ENCODE data around the gene ZFYVE28.

The ZFYVE28 gene

DNA sequence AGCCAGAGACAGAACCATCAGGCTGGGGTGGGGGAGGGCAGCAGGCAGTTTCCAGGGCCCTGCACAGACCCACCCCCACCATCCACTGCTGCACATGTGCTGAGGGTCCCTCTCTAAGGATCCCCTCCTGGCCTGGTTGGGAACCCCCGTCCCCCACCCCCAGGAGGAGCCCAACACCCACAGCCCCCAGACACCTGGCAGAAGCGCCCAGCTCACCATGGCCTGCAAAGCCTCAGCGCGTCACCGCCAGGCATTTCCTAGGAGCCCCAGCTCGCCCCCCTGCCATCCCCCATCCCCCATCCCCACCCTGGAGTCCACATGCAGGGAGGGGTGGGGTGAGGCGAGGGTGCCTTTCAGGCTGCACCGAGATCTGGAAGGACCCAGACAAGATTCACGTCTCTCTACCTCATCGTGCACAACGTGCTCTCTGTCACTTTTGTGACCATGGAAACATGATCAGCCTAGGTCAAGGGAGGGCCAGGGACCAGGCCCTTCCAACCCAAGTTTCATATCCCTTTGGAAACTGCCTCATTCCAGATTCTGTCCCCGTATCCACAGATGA, 165.8 kb downstream of the ZFYVE28 start:
- no peak for DNase-seq

DNA sequence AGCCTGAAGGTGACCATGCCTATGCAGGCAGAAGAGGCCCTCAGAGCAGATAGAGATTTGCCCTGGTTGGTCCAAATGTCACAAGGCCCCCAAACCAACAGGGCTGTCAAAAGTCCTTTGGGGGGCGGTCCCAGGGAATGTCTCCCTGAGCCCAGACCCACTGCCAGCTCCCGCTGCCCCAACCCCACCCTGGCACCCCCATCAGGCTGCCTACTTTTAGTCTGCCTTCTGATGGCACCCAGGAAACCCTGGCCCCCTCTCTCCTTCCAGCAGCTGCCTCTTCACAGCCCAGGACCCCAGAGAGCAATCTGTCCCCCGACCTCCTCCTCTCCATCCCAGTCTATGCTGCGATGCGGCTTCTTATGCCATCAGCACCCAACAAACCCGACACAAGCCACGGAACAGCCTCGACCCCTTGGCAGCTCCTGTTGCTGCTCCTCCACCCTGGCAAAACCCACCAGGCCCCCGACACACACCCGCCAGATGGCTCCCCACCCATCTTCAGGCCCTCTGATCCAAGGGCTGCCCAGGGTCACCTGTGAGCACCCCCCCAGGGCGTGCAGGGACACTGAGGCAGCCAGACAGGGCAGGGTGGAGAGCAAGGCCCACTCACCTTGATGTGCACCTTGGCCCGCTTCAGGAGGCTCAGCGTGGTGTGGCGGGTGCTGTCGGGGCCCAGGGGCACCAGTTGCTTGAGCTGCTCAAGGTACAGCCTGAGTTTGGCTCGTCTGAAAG, 166.5 kb downstream of the ZFYVE28 start:
- DNase-seq: no peak

DNA sequence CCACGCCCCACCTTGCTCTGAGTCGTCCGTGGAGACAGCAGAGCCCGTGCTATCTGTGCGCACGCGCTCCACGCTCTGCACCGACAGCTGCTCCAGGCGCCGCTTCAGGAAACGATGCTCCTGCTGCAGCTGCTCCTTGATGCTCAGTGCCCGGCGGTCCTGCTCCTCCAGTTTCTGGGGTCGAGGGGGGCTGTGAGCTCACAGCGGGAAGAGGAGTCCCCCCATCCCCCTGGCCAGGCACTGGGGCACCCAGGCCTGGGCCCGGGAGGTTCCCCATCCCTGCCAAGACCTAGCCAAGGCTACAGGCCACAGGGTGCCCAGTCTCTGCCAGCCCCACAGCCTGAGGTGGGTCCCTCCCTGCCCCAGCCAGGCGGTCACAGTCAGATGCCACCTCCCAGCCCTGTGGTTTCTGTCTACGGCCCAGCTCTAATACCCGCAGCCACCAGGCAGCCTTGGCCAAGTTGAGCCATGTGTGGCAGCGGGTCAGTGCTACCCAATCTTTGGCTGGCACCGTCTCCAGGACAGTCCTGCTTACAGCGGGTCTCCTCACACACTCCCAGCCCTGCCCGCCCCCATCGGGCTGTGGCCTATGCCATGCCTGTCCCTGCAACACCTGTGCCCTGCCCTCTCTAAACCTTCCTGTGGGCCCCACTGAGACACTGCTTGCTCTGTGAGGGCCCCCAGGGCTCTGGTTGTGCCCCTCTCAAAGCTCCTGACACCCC, 167.2 kb downstream of the ZFYVE28 start:
- DNase-seq: no peak

DNA sequence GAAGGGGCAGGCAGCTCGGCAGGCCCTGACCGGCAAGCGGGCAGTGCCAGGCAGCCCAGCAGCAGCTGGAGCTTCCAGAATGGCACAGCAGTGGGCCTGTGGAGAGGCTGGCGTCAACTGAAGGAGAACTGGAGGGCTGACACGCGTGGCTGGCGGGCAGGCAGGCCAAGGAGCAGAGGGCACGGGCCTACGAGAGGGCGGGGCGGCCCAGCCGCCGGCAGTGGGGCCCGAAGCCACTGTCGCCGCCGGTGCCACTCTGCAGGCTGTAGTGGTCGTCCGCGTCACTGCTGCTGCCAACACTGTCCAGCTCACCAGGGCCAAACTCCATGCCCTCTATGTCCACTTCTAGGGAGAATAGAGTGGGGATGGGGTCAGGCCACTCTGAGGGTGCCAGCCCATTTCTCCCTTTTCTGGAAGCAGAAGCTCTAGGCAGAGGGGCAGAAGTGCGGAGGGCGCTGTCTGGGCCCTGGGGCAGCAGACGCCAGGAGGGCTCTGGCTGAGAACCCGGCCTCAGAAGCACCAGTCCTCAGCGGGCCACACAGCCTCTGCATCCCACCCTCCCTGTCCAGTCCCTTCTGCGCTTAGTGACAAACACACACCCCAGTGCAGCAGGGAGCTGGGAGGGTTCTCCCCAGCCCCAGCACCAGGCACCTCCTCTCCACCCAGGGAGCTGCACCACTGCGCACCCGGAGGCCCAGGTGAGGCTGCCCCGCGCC, 167.9 kb downstream of the ZFYVE28 start:
- DNase-seq: no peak

DNA sequence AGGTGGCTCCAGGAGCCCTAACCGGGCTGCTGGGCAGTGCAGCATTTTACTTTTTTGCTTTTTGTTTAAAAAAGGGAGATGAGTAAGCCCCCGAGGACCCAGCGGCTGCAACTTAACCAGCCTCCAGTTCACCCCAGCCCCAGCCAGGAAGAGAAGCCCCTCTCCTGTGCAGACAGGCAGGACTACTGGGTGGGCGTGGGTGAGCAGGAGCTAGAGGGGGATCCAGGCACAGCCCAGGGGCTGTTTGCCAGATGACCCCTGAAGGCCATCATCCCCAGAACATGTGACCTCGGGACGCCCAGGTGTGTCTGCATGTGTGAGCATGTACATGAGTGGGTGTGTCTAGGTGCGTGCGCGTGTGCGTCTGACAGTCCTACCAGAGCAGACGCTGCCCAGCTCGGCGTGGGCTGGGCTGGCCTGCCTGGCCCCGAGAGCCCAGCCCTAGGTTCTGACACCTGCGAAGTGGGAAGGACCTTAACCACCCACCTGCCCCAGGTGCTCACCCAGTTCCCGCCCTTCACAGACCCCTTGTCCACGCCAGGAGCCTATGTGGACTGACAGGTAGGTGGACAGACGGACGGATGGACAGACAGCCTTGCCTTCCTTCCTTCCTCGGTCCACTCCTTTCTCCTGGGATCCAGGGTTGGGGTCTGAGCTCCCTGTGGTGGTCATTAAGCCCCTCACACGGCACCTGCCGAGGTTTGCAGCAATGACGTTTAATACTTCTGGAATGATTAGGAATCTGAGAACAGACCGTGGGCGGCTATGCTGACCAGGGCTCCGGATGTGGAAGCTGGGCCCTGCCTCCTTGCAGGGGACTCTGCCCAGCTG, 168.7 kb downstream of the ZFYVE28 start:
- DNase-seq: no peak

DNA sequence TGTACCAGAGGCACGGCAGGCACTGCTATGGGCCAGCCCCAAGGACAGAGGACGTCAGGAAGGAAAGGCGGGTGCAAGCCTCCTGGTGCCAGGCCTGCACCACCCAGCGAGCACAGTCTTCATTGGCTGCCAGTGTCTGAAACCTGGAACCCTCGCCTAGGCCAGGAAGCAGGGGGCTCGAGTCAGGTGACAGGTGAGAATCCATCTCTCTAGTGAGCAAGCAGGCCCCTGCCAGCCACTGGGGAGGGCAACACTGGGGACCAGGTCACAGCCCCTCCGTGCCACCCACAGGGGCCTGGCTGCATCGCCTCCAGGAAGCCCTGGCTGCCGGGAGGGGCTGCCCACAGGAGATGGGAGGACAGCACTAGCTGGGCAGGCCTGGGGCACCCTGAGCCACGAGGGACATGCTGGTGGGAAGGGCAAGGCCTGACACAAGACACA, 169.6 kb downstream of the ZFYVE28 start:
- DNase-seq: no peak

DNA sequence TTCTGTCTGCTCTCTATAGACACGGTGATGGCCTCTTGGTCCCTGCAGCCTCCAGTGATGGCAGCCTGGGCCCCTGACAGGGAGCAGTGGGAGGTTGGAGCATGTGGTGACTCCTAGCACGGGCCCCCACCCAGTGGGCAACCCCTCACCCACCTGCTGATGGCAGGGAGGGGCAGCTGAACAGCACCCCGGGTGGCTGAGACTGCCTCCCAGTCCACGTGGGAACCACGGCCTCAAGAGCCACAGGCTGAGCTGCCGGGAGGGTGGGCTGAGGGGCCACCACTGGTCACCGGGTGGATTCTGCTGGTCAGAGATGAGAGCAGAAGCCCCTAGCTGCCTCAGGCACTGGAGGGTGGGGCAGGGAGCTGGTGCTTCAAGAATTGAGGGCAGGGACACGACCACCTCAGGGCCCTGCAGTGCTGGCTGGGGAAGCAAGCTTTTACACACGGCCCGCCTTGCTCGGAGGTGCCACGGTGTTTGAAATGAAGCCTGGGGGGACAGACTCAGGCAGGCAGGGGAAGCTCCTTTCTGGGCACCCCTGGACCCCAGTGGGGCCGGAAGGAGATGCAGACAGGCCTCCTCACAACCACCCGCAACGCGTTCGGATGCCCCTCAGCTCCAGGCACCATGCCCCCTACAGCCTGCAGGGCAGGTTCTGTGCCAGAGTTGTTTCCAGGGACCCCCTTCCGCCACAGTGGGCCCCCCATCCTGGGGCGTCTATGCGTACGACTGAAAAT, 170.2 kb downstream of the ZFYVE28 start:
- DNase-seq: no peak

DNA sequence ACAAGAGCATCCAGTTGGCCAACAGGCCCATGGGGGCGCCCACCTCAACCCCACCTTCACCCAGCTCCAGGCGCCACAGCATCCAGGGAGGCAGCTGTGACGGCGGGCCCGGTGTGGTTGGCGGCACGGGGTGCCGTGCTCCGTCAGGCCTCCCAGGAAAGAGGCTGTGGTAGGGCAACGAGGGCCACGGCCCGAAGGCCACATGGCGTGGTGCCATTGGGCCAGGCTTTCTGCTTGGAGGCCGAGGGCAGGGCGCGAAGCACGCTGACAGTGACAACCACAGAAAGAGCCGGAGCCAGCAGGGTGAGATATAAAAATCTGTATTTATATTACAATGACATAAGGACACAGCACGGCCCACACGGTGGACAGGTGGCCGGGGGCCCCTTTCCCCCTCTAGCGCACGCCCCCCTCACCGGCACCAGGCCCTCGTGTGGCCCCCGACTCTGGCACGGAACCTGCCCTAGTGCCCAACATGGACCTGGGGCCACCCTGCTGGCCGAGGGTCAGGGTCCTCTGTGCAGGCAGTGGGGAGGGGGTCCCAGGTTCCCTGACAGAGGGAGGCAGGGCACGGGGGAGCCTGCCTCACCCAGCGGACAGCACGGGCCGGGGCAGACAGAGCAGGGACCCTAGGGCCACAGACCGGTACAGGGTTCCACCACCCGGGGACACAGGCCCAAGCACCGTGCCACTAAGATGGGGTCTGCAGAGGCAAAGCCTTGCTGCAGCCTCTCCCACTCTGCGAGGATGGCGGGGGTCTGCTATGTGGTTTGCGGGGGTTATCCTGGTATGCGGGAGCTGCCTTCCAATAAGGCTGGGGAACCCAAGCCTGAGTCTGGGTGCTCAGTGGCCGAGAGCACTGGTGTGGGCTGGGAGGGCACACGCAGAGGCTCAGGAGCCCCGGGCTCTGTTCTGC, 171.1 kb downstream of the ZFYVE28 start:
- DNase-seq: no peak

DNA sequence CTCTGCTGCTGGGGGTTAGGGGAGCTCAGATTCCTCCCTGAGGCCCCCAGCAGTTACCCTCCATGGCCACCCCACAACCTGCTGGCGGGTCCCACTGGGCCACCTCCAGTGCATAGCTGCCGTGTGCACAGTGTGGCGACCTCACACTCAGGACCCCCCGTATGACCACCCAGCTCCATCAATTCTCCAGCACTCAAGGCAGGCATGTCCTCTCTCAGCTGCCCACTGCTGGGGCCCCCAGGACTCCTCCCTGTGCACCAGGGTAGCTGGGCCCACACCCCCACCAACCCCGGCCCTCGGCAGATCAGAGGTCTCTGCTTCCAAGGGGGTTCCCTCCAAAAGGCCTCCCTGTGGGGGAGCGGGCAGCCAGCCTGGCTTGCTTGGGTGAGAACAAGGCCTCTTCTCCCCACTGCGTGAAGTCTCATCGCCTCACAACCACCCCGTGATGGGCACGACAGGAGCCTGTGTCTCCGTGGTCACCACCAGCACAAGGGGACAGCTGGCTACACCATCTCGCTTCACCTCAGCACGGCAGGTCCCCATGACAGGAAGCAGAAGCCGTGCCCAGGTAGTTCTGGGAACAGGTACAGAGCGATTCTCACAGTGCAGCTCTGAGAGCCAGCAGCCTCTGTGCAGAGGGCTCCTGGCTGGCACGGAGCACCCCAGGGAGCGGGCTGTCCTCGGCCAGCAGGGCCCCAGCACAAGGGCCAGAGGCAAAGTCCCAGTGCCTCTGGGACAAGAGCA, 171.9 kb downstream of the ZFYVE28 start:
- DNase-seq: no peak

DNA sequence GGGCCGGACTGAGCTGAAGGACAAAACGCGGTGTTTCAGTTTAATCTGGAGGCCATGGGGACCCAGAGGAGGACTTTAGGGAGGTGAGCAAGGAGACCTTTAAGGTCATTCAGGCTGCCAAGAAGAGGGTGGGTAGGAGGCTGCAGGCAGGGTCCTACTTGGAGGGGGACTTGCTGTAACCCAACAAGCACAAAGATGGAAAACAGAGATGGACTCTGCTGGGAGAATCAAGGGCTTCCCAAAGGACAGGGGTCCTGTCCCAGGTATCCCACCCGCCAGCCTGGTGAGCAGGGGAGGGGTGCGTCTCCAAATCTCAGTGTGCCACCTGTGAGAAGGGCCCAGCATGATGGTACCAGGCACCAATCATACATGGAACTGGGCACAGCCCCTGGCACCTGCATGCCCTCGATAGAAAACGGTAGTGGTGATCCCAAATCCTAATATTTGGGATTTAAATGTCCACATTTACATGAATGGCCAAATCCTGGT, 172.6 kb downstream of the ZFYVE28 start:
- no peak for DNase-seq

DNA sequence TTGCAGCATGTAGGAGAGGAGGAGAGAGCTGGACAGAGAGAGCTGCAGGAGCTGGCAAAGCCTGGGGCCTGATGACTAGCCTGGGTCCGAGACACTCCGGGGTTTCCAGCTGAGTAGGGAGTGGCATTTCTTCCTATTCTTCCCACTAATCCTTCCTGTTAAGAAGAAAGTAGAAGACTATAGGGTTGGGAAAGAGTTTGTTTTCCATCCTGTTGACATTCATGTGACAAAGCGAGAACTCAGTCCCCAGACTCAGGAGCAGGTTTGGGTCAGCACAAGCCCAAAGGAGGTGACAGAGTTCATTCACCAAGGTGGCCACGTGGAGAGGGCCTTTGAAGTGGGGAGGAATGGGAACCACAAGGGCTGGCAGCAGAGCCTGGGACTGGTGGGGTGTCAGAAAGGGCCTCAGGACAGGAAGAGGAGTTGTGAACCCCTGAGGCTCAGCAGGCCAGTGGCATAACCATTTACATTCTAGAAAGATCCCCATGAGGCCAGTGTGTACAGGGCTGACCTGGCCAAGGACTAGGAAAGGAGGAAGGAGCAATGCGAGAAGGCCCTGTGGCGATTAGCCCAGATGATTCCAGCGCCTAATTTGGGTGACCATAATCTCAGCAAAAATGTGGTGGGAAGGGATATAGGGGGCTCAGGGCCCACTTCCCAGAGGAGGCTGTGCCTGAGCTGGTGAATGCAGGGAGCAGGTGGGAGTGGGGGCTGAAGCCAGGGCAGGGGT, 173.2 kb downstream of the ZFYVE28 start:
- no peak for DNase-seq

DNA sequence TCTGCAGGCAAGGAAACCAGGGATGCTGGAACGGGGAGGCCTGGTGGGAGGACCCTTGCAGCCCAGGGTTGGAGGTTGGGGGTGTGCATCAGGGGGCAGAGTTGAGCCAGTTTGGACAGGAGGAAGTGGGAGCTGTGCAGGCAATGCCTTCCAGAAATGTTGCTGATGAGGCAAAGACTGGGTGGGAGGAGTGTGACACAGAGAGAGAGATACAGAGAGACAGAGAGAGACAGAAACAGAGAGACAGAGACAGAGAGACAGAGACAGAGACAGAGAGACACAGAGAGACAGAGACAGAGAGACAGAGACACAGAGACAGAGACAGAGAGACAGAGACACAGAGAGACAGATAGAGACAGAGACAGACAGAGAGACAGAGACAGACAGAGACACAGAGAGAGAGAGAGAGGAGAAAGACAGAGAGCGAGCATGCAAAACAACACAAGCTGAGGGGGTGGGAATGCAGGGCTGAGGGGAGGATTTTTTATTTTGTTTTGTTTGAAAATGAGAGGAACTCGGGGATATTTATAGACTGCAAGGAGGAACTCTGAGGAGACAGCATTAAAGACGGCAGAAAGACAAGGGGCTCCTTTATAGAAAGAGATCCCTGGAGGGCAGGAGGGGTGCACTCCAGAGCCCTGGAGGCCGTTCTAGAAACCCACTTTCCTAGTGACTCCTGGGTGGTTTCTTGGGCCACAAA, 174.6 kb downstream of the ZFYVE28 start:
- DNase-seq: peak in 7 of 56 donors; percentile 25 to 54 (median 40)

DNA sequence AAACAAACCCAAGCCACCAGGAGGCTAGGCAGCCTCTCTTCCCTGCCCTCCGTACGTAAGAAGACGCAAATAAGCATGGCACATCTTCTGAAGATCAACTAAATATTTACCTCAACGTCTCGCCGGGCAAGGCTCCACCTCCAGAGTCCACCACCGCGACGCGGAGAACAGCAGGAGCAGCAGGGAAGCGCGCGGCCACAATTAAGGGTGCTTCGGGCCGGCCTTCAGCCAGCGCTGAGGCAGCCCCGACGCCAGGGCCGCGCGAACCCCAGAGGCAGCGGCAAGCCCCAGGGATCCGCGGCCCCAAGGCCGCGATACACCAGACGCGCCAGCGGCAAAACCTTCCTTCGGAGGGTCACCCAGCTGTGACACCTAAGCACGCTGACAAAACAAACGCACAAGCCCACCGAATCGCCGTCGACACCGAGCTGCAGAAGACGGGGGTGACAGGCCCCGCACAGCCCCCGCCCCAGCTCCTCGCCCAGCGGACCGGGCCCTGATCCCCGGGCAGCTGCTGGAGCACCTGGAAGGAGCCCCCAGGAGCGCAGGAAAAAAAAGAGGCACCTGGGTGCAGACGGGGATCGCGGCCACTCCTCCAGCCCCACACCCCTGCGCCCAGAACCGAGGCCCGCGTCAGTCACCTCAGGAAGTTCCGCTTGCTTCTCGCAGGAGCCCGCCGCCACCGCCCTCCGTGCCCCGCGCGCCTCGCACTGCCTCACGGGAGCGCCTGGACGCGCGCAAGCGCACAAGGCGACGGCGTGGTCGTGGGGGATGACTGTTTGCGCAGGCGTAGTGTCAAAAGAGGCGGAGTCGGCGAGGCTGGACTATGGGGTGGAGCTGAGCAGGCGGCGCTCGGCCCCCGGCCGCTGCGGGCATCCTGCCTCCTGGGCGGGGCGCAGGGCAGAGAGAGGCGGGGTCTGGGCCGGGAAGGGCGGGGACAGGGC, 176.8 kb downstream of the ZFYVE28 start, which contains the start of the genes HAUS3 and POLN:
TSS of gene HAUS3 (minus strand) at position 712 of the 944 bp plus-strand sequence. CDS start 1,175 bp downstream, outside the sequence.
TSS of gene POLN (minus strand) at position 712 of the 944 bp plus-strand sequence. CDS start 12,890 bp downstream, outside the sequence.
- peak; percentile 60 to 99 (median 97) for DNase-seq

DNA sequence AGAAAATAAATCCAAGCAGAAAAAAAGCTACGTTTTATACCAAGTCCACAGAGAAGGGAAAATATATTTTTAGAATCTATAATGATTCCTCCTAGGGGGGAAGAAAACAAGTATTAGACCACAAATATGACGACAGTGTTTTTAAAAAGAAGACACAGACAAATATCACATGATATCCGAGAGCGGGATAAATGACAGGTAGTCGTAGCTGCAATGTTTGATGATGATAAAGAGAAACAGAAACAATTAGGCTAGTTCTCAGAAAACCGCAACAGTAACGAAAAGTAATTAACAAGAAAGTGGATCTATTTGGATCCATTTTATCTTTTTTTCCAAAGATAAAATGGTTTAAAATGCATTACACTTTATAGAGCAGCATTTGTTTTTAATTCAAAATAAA, 177.4 kb downstream of the ZFYVE28 start:
- no peak for DNase-seq

DNA sequence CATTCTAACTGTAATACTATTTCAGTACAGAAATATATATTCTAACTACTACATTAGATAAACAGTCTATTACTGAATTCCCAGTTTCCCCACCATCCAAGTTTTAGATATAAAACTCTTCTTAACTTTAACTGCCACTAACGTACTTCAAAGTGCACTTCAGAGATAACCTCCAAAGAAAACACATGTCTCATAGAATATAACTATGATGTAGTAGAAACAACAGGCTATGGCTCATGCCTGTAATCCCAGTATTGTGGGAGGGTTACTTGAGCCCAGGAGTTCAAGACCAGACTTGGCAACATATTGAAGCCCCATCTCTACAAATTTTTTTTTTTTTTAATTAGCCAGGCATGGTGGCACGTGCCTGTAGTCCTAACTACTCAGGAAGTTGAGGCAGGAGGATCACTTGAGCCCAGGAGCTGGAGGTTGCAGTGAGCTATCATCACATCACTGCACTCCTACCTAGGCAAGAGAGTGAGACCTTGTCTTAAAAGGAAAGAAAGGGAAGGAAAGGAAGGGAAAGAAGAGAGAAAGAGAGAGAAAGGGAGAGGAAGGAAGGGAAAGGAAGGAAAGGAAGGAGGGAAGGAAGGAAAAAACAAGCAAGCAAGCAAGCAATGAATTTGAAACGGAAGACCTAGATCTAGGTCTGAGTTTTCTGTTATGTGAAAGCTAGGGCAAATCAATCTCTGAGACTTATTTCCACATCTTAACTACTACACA, 181.3 kb downstream of the ZFYVE28 start:
- no peak for DNase-seq

Data from nucleus accumbens (tissue), 56 donors.